Prostate gland (tissue), 2 donors: Measurements from ENCODE around the gene TACC2.

Experiments
- CTCF ChIP-seq, 4 experiments: fragments of 200-600 bp in 2 of 4; fragments of 450-650 bp in 2 of 4; sonication (generic) in 2 of 4; IDR thresholded peaks; 1 replicate in 3 of 4; 2 replicates in 1 of 4; pipeline ENCODE4 v1.5.1; 2016 to 2019; ENCODE audit warnings: antibody characterized with exemption in 4 of 4, mild to moderate bottlenecking in 2 of 4, moderate library complexity in 2 of 4
- POLR2A ChIP-seq: fragments of 450-650 bp; IDR thresholded peaks from one replicate; pipeline ENCODE4 v1.6.1; 2016; ENCODE audit warnings: antibody characterized with exemption, mild to moderate bottlenecking
- POLR2AphosphoS5 ChIP-seq: sonication (generic); formaldehyde crosslinking; IDR thresholded peaks from one replicate; pipeline ENCODE4 v1.6.1; 2017; ENCODE audit warnings: antibody characterized with exemption

DNA sequence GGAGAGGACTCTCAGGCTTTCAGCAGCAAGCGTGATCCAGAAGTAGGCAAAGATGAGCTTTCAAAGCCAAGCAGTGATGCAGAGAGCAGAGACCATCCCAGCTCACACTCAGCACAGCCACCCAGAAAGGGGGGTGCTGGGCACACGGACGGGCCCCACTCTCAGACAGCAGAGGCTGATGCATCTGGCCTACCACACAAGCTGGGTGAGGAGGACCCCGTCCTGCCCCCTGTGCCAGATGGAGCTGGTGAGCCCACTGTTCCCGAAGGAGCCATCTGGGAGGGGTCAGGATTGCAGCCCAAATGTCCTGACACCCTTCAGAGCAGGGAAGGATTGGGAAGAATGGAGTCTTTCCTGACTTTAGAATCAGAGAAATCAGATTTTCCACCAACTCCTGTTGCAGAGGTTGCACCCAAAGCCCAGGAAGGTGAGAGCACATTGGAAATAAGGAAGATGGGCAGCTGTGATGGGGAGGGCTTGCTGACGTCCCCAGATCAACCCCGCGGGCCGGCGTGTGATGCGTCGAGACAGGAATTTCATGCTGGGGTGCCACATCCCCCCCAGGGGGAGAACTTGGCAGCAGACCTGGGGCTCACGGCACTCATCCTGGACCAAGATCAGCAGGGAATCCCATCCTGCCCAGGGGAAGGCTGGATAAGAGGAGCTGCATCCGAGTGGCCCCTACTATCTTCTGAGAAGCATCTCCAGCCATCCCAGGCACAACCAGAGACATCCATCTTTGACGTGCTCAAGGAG is 95.5 kb downstream of the TACC2 start:
- TF ChIP-seq CTCF (IDR thresholded peaks at IDR 0.05) (no peak), POLR2A (no peak), POLR2AphosphoS5 (no peak)
